Ovary (tissue), 9 donors: ENCODE results near the gene INHBB. TPM values are rescaled to one million over a fixed set of nuclear protein-coding genes. Genes with fewer than 3 reads are reported as not detected.

ENCODE experiments used
- DNase-seq, 5 donors: peaks; one replicate each; pipeline ENCODE4 v3.0.0-alpha.2; 2019 to 2020
- H3K27ac ChIP-seq, 2 donors: fragments of 200-600 bp; one replicate each; pipeline versions ENCODE4 v1.5.1 to v1.8.0; 2019 to 2022
- H3K27me3 ChIP-seq: fragments of 200-600 bp; one replicate; pipeline ENCODE4 v1.8.0; 2022
- H3K36me3 ChIP-seq: fragments of 200-600 bp; sonication (generic); one replicate; pipeline ENCODE4 v1.5.1; 2019
- H3K4me1 ChIP-seq: one replicate; pipeline ENCODE4 v1.8.1; 2013; ENCODE audit warnings: mild to moderate bottlenecking, moderate library complexity; ENCODE audit not compliant: insufficient read depth
- H3K4me3 ChIP-seq: fragments of 200-600 bp; sonication (generic); one replicate; pipeline ENCODE4 v1.5.1; 2017
- H3K9me3 ChIP-seq, 2 donors: fragments of 200-600 bp in 1 of 2; sonication (generic) in 1 of 2; one replicate each; pipeline versions ENCODE4 v1.5.1 to v1.8.1; 2013 to 2019; ENCODE audit warnings: mild to moderate bottlenecking in 1 of 2, moderate library complexity in 1 of 2
- CTCF ChIP-seq, 3 donors: fragments of 450-650 bp in 2 of 3; fragments of 200-600 bp in 1 of 3; IDR thresholded peaks; one replicate each; pipeline versions ENCODE4 v1.5.1 to v1.8.0; 2016 to 2022; ENCODE audit warnings: antibody characterized with exemption in 3 of 3, mild to moderate bottlenecking in 1 of 3
- EP300 ChIP-seq: sonication (generic); formaldehyde crosslinking; IDR thresholded peaks from one replicate; pipeline ENCODE4 v1.6.1; 2017; ENCODE audit warnings: antibody characterized with exemption
- POLR2A ChIP-seq: fragments of 450-650 bp; IDR thresholded peaks from one replicate; pipeline ENCODE4 v1.6.1; 2017; ENCODE audit warnings: antibody characterized with exemption, mild to moderate bottlenecking, moderate library complexity
- WGBS, 3 donors: extraction: QIAGEN DNeasy Blood & Tissue Kit in 1 of 3; methylation state at CpG; one replicate each; pipeline versions ENCODE4 v1.1.5 to v1.1.7; 2013 to 2017; 5-methylcytosine and 5-hydroxymethylcytosine counted together
- intact Hi-C, 4 donors: fragments of 100-400 bp; cut with DNase I; formaldehyde crosslinking; loops; one replicate each; pipeline versions ENCODE4 v1.11.0 to v1.15.1; 2022 to 2023
- polyA plus RNA-seq, 2 donors: library from polyadenylated mRNA; stranded (reverse); fragments of 200-250 nt in 1 of 2; fragments of 350-450 nt in 1 of 2; fragmentation: Illumina TruSeq in 1 of 2; extraction: RNeasy Lipid Tissue Mini Kit (QIAGEN cat#74804) in 1 of 2; gene quantifications; one replicate each; pipeline ENCODE4 v1.2.3, GENCODE V29; 2013 to 2014
- total RNA-seq, 7 donors: library from RNA; depleted of rRNA in 2 of 7; stranded (reverse); fragments of >200 nt in 2 of 7; fragmentation: NEBNext Ultra II Directional in 3 of 7; extraction: Animal tissue kit (Norgen Biotek cat#: 25700) in 3 of 7; gene quantifications; one replicate each; pipeline versions ENCODE4 v1.1.0 to v1.2.4, GENCODE V29; 2016 to 2023
- donor health status: DM: no; HTN: no; CAD: no; lungs with moderate emphysema.
- donor health status: DM: no; HTN: no; CAD: no.
- donor health status: Bipolar disorder and iron deficiency.
- donor health status: DM: yes; HTN: yes; CAD: no.
- donor health status: DM: no; HTN: no; CAD: no.
- donor health status: DM: yes; HTN: yes; CAD: no.

The INHBB gene
- total and polyA plus RNA-seq, 9 donors = 1.1 to 6.9 (median 4.0) TPM

- Histone ChIP-seq H3K27me3 (no peaks in the 10 kb centered on the region), H3K4me3 (peak overlapping the region; percentile 49), H3K27ac (no peak overlapping the region), H3K4me1 (peaks cover 10% of the 10 kb centered on the region), H3K9me3 (no peaks in the 10 kb centered on the region), H3K36me3 (no peaks in the 10 kb centered on the region)
- peak in 3 of 5 donors; percentile 20 to 44 (median 36) for DNase-seq
- TF ChIP-seq CTCF (IDR thresholded peaks at IDR 0.05) (peak in 1 of 3 donors; percentile 7), POLR2A (no peak)
- intact Hi-C loops = loop anchor here (2.0 to 10.0 kb wide), 6 partner anchors 180 to 743 kb away; no protein-coding TSS in a partner anchor
- 1 to 2% (median 2%) methylated on average over 50 to 75 of the region's 75 CpGs for WGBS, 3 donors
Measured at GRCh38 chr2:120344214-120344975, 1.5 kb upstream of the INHBB start.

DNA sequence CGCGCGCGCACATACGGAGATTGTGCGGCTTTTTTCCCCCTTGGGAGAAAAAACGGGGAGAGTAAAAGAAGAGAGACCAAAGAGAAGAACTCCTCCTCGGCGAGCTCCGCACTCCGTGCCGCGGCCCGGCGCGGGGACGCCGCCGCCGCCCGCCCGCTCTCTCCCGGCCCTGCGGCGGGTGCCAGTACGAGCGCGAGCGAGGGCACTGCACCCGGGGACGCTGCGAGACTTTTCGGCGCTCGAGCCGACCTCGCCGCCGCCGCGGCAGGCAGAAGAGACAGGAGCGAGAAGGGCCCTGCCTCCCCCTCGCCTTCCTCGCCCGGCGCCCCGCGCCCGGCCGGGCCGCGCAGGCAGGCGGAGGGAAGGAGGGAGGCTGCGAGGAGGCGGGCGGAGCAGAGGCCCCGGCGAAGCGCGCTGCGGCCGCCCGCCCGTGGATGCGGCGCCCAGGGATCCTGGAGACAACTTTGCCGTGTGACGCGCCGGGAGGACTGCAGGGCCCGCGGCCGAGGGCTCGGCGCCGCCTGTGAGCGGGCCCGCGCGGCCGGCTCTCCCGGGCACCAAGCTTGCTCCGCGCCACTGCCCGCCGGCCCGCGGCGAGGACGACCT lies 857 bp upstream of the INHBB start:
- intact Hi-C loops = loop anchor here (2.0 to 10.0 kb wide), 6 partner anchors 180 to 742 kb away; no protein-coding TSS in a partner anchor
- 0% methylated on average over 60 to 89 of the region's 90 CpGs for WGBS, 3 donors
- Histone ChIP-seq H3K4me3 (peak overlapping the region; percentile 49), H3K27ac (no peak overlapping the region), H3K27me3 (no peaks in the 10 kb centered on the region), H3K4me1 (peaks cover 10% of the 10 kb centered on the region), H3K9me3 (no peaks in the 10 kb centered on the region), H3K36me3 (no peaks in the 10 kb centered on the region)
- TF ChIP-seq CTCF (IDR thresholded peaks at IDR 0.05) = no peak
- TF ChIP-seq POLR2A = no peak
- TF ChIP-seq EP300 = no peak
- peak in 2 of 5 donors; percentile 30 to 47 for DNase-seq

- DNase-seq = peak in 3 of 5 donors; percentile 28 to 44 (median 37)
- WGBS, 3 donors = 0 to 1% (median 1%) methylated on average over 25 to 62 of the region's 62 CpGs
- Histone ChIP-seq H3K36me3 (no peaks in the 10 kb centered on the region), H3K4me1 (peaks cover 10% of the 10 kb centered on the region), H3K4me3 (peak overlapping the region; percentile 49), H3K27ac (no peak overlapping the region), H3K27me3 (no peaks in the 10 kb centered on the region), H3K9me3 (no peaks in the 10 kb centered on the region)
- intact Hi-C loops = loop anchor here (2.0 to 10.0 kb wide), 4 partner anchors 179 to 729 kb away; no protein-coding TSS in a partner anchor
- TF ChIP-seq CTCF (IDR thresholded peaks at IDR 0.05) (no peak), POLR2A (no peak), EP300 (no peak)
Measured at GRCh38 chr2:120345608-120346007, 328 bp upstream of the INHBB start.

DNA sequence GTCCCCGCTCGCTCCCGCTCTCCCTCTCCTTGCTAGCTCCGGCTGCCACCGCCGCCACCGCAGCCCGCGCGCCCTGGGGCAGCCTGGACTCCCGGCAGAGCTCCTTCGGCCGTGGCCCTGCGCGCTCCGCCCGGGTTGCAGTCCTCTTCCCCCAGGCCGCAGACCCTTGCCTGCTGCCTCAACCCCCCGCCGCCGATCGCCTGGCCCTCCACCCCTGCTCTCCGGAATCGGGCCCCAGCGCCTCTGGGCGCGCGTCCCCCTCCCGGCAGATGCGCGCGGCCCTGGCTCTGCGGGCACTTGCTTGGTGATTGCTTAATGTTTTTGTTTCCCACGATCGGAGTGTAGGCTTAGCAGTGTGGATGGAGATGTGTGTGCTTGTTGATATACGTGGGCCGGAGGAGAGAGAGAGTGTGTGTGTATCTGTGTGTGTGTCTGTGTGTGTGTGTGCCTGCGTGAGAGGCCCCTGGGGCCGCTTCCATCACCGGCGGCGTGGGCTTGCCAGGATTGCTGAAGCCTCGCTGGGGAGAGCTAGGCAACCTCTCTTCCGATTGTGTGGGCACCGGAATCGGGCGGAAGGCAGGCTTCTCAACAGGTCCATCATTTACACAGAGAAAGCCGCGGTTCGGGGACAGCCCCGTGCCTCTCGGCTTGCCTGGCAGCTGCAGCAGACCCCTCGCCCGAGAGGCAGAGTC lies 877 bp downstream of the INHBB start:
- no peaks in the 10 kb centered on the region for H3K36me3 ChIP-seq
- peak in 2 of 5 donors; percentile 30 to 46 for DNase-seq
- peaks cover 10% of the 10 kb centered on the region for H3K4me1 ChIP-seq
- no peak overlapping the region for H3K27ac ChIP-seq
- H3K27me3 ChIP-seq = no peaks in the 10 kb centered on the region
- WGBS, 3 donors = 1% methylated on average over 51 to 54 of the region's 54 CpGs
- intact Hi-C loops = loop anchor here (1.0 to 10.0 kb wide), 4 partner anchors 27 to 728 kb away; no protein-coding TSS in a partner anchor
- H3K9me3 ChIP-seq = no peaks in the 10 kb centered on the region
- H3K4me3 ChIP-seq = peak overlapping the region; percentile 35
- no peak for TF ChIP-seq EP300
- TF ChIP-seq CTCF (IDR thresholded peaks at IDR 0.05) = no peak
- no peak for TF ChIP-seq POLR2A
